ENCODE results near the gene GRAP2.

The GRAP2 gene

GRCh38 chr22:39925273-39925672 lies 24.4 kb downstream of the GRAP2 start:
- no peak for DNase-seq (ENCODE audit: low read depth)

DNA sequence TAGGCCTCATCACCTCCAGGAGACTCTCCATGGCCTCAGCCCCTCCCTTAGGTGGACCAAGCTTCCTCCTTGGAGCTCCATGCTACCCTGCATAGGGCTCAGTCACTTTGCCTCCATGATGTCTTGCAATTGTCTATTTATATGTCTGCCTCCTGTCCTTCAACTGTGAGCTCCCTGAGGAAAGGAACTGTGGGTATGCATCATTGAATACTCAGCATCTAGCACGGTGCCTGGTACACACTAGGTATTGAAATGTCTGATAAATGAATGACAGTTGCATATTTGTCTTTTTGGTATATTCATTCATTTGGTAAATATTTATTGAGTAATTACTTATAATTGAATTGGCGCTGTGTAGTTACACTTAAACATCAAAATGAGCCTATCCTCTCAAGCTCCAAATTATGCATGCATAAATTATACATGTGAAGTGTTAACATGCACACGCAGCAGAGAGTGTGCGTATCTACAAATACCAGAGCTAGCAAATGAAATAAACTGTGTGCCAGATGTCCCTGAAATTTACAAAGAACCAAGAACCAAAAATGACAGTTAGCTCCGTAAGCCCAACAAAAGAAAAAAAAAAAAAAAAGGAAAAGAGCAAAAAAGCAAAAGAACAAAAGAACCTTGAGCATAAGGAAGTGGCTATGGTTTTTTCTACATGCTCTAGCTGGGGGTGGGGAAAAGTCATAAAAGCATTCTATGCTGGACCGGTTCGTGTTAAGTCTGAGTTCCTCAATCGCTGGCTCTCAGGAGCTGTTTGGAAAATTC lies 25.2 kb downstream of the GRAP2 start:
- no peak for DNase-seq (ENCODE audit: low read depth)

DNA sequence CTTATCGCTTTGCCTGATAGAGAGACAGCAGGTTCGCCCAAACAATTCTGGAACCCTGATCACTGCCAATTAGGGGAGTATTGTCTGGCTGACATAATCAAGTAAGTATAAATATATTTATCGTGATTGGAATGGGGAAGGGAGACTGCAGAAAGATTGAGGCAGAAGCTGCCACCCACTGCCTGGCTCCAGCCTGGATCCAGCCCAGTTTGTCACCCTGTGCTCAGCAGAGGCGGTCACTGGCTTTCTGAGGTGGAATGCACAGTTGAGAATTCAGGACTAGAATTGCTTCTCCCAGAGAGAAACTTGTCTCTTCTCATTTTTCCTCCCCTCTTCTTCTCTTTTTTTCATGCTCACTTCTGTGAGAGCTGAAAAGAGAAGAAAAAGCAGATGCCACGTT lies 25.9 kb downstream of the GRAP2 start:
- no peak for DNase-seq (ENCODE audit: low read depth)

DNA sequence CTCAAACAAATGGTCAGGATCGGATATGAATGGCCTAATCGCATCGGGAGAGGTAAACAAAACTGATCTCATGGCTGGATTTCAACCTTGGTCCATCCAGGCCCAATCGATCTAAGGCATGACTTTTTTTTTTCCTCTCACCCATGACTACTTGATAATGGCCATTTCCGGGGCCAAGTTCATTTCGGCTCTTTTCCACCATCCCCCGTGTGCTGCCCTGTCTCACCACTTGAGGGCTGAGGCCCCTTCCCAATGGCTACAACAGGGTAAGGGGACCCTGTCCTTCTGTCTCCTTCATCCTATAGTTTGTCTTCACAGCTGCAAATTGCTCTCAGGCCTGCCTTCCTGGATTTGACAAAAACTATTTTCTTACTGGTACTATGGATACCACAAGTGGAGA lies 26.7 kb downstream of the GRAP2 start:
- DNase-seq (ENCODE audit: low read depth) = no peak

DNA sequence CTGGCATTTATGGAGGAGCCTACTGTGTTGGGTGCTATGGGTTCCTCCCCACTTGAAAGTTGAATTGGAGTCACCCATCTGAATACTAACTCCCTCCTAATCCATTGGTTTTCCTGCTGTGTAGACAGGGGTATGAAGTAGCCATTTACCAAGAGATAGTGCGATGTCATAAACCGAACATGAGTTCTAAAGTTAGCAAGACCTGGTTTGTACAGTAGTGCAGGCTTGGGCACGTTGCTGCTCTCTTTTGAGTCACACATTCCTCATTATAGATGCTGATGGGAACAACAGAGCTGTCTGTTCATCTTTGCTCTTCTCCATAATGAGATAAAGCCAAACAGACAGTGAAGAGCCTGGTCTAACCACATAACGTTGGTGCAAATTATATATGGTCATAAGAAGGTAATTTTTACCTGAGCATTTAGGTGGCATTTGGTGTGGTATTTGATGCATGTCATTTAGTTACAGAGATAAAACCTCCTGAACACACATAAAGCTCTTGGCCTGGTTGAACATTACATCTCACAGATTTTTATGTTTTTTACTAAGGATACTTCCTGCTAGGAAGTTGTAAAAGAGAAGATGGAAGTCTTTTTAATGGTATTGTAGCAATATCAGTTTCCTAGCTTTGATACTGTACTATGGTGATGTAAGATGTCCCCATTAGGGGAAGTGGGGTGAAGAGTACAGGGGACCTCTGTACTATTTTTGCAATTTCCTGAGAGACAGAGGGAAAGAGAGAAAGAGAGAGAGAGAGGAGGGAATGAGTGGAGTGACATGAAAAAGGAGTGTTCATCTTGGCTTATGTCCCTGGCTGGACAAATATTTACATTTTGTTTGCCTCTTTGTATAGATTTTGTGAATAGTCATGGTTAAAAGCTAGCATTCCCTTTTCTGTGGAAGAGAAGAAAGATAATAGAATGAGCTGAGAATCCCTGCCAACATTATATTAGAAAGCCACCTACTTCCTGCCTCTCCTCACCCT lies 27.9 kb downstream of the GRAP2 start:
- DNase-seq (ENCODE audit: low read depth) = no peak

GRCh38 chr22:39931251-39931650 lies 30.4 kb downstream of the GRAP2 start:
- no peak for DNase-seq (ENCODE audit: low read depth)

DNA sequence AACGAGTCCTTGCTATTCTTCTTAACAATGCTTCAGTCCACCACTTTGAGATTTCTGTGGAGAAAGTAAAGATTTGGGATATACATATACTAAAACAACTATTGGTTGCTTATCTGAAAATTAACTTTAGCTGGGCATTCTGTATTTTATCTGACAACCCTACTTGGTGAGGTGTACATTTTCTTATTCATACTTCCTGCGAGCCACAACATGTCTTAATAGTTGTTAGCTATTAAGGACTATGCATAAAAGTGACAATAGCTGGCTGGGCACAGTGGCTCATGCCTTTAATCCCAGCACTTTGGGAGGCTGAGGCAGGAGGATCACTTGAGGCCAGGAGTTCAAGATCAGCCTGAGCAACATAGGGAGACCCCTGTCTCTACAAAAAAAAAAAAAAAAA lies 31.3 kb downstream of the GRAP2 start:
- no peak for DNase-seq (ENCODE audit: low read depth)

- no peak for DNase-seq (ENCODE audit: low read depth)
Measured at GRCh38 chr22:39932918-39933649, 32.2 kb downstream of the GRAP2 start.

DNA sequence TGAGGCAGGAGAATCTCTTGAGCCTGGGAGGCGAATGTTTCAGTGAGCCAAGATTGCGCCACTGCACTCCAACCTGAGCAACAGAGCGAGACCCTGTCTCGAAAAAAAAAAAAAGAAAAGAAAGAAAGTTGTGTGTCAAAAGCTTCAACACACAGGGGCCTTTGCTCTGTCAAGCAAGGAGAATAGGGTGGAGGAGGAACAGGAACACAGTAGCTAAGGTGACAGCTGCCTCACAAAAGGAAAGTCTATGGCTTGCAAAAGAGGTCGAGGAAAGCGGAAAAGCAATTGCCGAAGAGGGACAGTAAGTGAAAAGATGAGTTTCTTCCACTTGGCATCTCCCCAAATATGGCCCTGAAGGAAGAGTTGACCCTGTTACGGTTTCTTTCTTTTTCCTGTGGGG lies 32.9 kb downstream of the GRAP2 start:
- no peak for DNase-seq (ENCODE audit: low read depth)

- DNase-seq (ENCODE audit: low read depth) = no peak
Measured at GRCh38 chr22:39935116-39935515, 34.2 kb downstream of the GRAP2 start.

- no peak for DNase-seq (ENCODE audit: low read depth)
Measured at GRCh38 chr22:39935612-39936011, 34.7 kb downstream of the GRAP2 start.

- no peak for DNase-seq (ENCODE audit: low read depth)
Measured at GRCh38 chr22:39936523-39937145, 35.8 kb downstream of the GRAP2 start.

- DNase-seq (ENCODE audit: low read depth) = no peak
Measured at GRCh38 chr22:39937906-39938305, 37.0 kb downstream of the GRAP2 start.

GRCh38 chr22:39938509-39939111 lies 37.7 kb downstream of the GRAP2 start:
- DNase-seq (ENCODE audit: low read depth) = no peak

DNA sequence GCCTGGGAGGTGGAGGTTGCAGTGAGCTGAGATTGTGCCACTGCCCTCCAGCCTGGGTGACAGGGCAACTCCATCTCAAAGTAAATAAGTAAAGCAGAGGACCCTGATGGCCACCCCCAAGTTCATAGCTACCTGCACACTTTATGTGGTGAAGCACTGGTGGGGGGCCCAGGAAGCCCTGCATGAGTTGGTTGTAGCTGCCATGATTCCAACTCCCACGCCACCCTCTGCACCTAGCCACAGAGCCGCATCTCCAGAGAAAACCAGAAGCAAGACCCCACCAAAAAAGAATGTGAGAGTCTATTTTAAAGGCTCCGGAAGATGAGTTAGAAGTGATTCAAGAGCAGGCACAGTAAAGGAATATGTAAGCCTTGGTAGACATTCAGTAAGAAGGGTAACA lies 38.9 kb downstream of the GRAP2 start:
- no peak for DNase-seq (ENCODE audit: low read depth)

DNA sequence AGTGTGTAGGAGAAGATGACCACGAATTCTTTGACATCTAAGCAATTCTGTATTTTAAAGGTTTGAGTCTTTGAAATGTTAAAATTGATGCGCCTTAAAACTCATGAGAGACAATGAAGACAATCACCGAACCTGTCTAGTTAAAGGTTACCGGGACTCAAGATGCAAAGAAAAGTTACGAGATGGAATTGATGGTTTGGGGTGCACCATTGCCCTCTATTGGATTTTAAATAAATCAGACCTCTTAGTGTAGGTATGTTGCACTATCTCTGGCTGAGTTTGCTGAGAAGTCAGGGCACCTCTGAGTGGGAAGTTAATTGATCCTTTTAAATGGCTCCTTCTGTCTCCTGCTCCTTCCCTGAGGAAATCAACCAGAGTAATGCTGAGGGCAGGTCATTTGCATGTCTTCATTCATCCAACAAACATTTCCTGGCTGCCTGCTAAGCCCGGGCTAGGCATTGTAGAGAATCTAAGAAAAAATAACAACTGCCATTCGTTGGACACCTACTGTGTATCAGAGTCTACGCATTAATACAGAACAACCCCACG lies 39.9 kb downstream of the GRAP2 start:
- no peak for DNase-seq (ENCODE audit: low read depth)

GRCh38 chr22:39941601-39942000 lies 40.7 kb downstream of the GRAP2 start:
- no peak for DNase-seq (ENCODE audit: low read depth)

DNA sequence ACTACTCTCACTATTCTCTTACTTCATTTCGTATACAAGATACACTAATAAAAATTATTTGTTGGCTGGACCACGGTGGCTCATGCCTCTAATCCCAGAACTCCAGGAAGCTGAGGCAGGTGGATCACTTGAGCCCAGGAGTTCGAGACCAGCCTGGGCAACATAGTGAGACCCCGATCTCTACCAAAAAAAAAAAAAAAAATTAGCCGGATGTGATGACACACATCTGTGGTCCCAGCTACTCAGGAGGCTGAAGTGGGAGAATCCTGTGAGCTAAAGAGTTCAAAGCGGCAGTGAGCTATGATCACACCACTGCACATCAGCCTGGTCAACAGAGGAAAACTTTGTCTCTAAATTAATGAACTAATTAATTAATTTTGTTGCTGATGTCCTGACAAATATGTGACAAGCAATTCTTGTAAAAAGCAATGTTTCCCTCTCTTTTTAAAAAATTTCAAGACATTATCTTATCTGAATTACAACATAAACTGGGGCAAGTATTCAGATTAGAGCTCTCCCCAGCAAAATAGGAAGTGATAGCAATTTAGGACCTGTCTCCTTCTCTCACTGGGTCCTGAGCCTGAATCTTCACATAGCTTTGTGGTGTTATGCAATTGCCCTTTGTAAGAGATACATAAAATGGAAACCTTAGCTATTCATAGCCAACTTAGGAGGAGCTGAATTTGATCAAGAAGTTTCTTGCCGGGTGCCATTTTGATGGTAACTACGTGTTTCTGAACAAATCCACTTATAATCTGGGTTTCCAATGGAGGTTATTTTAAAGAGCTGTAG lies 41.8 kb downstream of the GRAP2 start:
- DNase-seq (ENCODE audit: low read depth) = no peak

- DNase-seq (ENCODE audit: low read depth) = no peak
Measured at GRCh38 chr22:39943337-39943736, 42.5 kb downstream of the GRAP2 start.

Data from activated T-cell treated with anti-CD3 and anti-CD28 coated beads for 24 hours (primary cell).